A549 (cell line): ENCODE measurements around the gene RPL29. TPM values are rescaled to one million over a fixed set of nuclear protein-coding genes. Genes with fewer than 3 reads are reported as not detected.

ENCODE experiments used
- ATAC-seq, 2 experiments: fragments of 200-7000 bp in 1 of 2; fragments of >200 bp in 1 of 2; cut with Nextera tagmentation in 1 of 2; cut with Tn5 transposase in 1 of 2; 3 replicates each; pipeline versions ENCODE4 v1.8.0 to v1.9.1; 2018 to 2020; ENCODE audit warnings: mild to moderate bottlenecking in 1 of 2, moderate library complexity in 1 of 2
- CTCF ChIA-PET: fragments of 300-600 bp; sonication (Branson Sonifier 250); formaldehyde crosslinking; extraction: SDS; loops from one replicate; lab custom pipeline; 2021; ENCODE audit warnings: antibody characterized with exemption, inconsistent platforms; lab: Yijun Ruan, JAX
- POLR2A ChIA-PET: fragments of 350-600 bp; formaldehyde crosslinking; extraction: SDS; loops from one replicate; lab custom pipeline; 2021; ENCODE audit warnings: antibody characterized with exemption, inconsistent platforms; lab: Yijun Ruan, JAX
- DNase-seq, 2 experiments: peaks; one replicate each; pipeline versions ENCODE4 v3.0.0 to v3.0.0-alpha.2; 2011 to 2016; ENCODE audit warnings: low read depth in 1 of 2, low spot score in 1 of 2
- FAIRE-seq: peaks from 2 replicates; lab custom pipeline; 2011; peaks lifted over from hg19 to GRCh38; lab: Jason Lieb, UNC
- H3K27ac ChIP-seq, 2 experiments: fragments of >200 bp; sonication (Bioruptor Twin); formaldehyde crosslinking; 3 replicates each; pipeline ENCODE4 v1.5.1; 2016 to 2017
- H3K4me1 ChIP-seq: fragments of >200 bp; sonication (Bioruptor Twin); formaldehyde crosslinking; 3 replicates; pipeline ENCODE4 v1.6.1; 2016
- H3K4me2 ChIP-seq: fragments of >200 bp; sonication (Bioruptor Twin); formaldehyde crosslinking; 3 replicates; pipeline ENCODE4 v1.6.1; 2016
- H3K4me3 ChIP-seq: fragments of >200 bp; sonication (Bioruptor Twin); formaldehyde crosslinking; 3 replicates; pipeline ENCODE4 v1.5.1; 2016
- H3K9me3 ChIP-seq: fragments of >200 bp; sonication (Bioruptor Twin); formaldehyde crosslinking; 3 replicates; pipeline ENCODE4 v1.6.1; 2016
- BCL3 ChIP-seq: fragments of >200 bp; sonication (Bioruptor Twin); formaldehyde crosslinking; IDR thresholded peaks from 3 replicates; pipeline ENCODE4 v1.6.1; 2016
- CHD2 ChIP-seq: fragments of 150-350 bp; IDR thresholded peaks from 2 replicates; pipeline ENCODE4 v1.6.1; 2014; ENCODE audit warnings: low read length; ENCODE audit not compliant: partially characterized antibody
- CTCF ChIP-seq: fragments of >200 bp; sonication (Bioruptor Twin); formaldehyde crosslinking; IDR thresholded peaks from 3 replicates; pipeline ENCODE4 v1.5.1; 2016
- EHMT2 ChIP-seq: fragments of 200-600 bp; sonication (generic); IDR thresholded peaks from 2 replicates; pipeline ENCODE4 v1.6.1; 2016; ENCODE audit warnings: antibody characterized with exemption, low read depth, mild to moderate bottlenecking, moderate library complexity
- EP300 ChIP-seq, 2 experiments: fragments of >200 bp; sonication (Bioruptor Twin); formaldehyde crosslinking; IDR thresholded peaks; 2 replicates in 1 of 2; 3 replicates in 1 of 2; pipeline ENCODE4 v1.6.1; 2016 to 2017
- ESRRA ChIP-seq: fragments of 150-350 bp; IDR thresholded peaks from 2 replicates; pipeline ENCODE4 v1.6.1; 2014; ENCODE audit warnings: mild to moderate bottlenecking, low read length, borderline replicate concordance
- FOSB ChIP-seq: fragments of 250-450 bp; sonication (Bioruptor Pico); IDR thresholded peaks from 2 replicates; pipeline ENCODE4 v1.5.0; 2020; ENCODE audit warnings: mild to moderate bottlenecking, moderate library complexity
- FOSL2 ChIP-seq, 2 experiments: fragments of 450-650 bp in 1 of 2; fragments of >200 bp in 1 of 2; sonication (Bioruptor Twin) in 1 of 2; formaldehyde crosslinking; IDR thresholded peaks; 2 replicates each; pipeline versions ENCODE4 v1.5.0 to v1.6.1; 2016 to 2020; ENCODE audit warnings: mild to moderate bottlenecking in 1 of 2, moderate library complexity in 1 of 2
- HDAC2 ChIP-seq: fragments of 200-600 bp; sonication (generic); IDR thresholded peaks from 2 replicates; pipeline ENCODE4 v1.6.1; 2016
- JUN ChIP-seq, 2 experiments: fragments of >200 bp; sonication (Bioruptor Twin); formaldehyde crosslinking; IDR thresholded peaks; 2 replicates in 1 of 2; 3 replicates in 1 of 2; pipeline ENCODE4 v1.6.1; 2016 to 2017
- JUNB ChIP-seq: fragments of >200 bp; sonication (Bioruptor Twin); formaldehyde crosslinking; IDR thresholded peaks from 2 replicates; pipeline ENCODE4 v1.6.1; 2016
- KDM5A ChIP-seq: fragments of 200-600 bp; sonication (generic); IDR thresholded peaks from 2 replicates; pipeline ENCODE4 v1.6.1; 2016; ENCODE audit warnings: antibody characterized with exemption, mild to moderate bottlenecking
- MYC ChIP-seq: IDR thresholded peaks from 2 replicates; pipeline ENCODE4 v1.6.1; 2012; ENCODE audit warnings: mild to moderate bottlenecking, inconsistent platforms, low read length, improper control_type of control experiment, borderline replicate concordance
- PHF8 ChIP-seq: fragments of 200-600 bp; sonication (generic); IDR thresholded peaks from 2 replicates; pipeline ENCODE4 v1.6.1; 2016; ENCODE audit warnings: low read depth, mild to moderate bottlenecking, antibody characterized with exemption, moderate library complexity, borderline replicate concordance
- POLR2A ChIP-seq: IDR thresholded peaks from 2 replicates; pipeline ENCODE4 v1.6.1; 2012; ENCODE audit warnings: mild to moderate bottlenecking, low read length
- RCOR1 ChIP-seq: fragments of 150-350 bp; IDR thresholded peaks from 2 replicates; pipeline ENCODE4 v1.6.1; 2014; ENCODE audit warnings: antibody characterized with exemption, low read length, low read depth
- SREBF2 ChIP-seq: fragments of 450-650 bp; IDR thresholded peaks from 2 replicates; pipeline ENCODE4 v1.6.1; 2014; ENCODE audit warnings: mild to moderate bottlenecking, moderate library complexity
- TFCP2L1 ChIP-seq: fragments of 250-450 bp; sonication (Bioruptor Pico); IDR thresholded peaks from 2 replicates; pipeline ENCODE4 v1.5.0; 2021; ENCODE audit warnings: mild to moderate bottlenecking
- TP53 ChIP-seq: fragments of 250-450 bp; sonication (Bioruptor Pico); IDR thresholded peaks from 2 replicates; pipeline ENCODE4 v1.5.0; 2021; ENCODE audit warnings: mild to moderate bottlenecking, moderate library complexity
- USF2 ChIP-seq: fragments of 450-650 bp; IDR thresholded peaks from 2 replicates; pipeline ENCODE4 v1.6.1; 2014; ENCODE audit warnings: antibody characterized with exemption
- WGBS: methylation state at CpG from one replicate; pipeline ENCODE4 v1.1.6; 2017; ENCODE audit errors: missing lambda C conversion rate; 5-methylcytosine and 5-hydroxymethylcytosine counted together
- polyA plus RNA-seq, 4 experiments: library from polyadenylated mRNA; depleted of rRNA in 3 of 4; stranded (reverse); fragments of >200 nt; fragmentation: RNase III in 1 of 4; extraction: RNeasy Plus Mini Kit Qiagen cat#74134 plus additional on column Dnase treatment in 1 of 4; gene quantifications; 2 replicates in 3 of 4; 3 replicates in 1 of 4; pipeline ENCODE4 v1.2.3, GENCODE V29; 2011 to 2017
- TF ChIP-seq, protein P1 (sequence below): fragments of 200-600 bp; sonication (generic); IDR thresholded peaks from 2 replicates; pipeline ENCODE4 v1.6.1; 2016; ENCODE audit warnings: antibody characterized with exemption, mild to moderate bottlenecking, moderate library complexity

Gene RPL29
- polyA plus RNA-seq, 2 of the 4 experiments (the other 2 are of a cell fraction): 808 to 1,152 TPM

GRCh38 chr3:51974963-51975851, 20.5 kb downstream of the RPL29 start, which contains the start of gene ABHD14A:
Gene ABHD14A (plus strand): TSS chr3:51975064. CDS start chr3:51975136, 72 bp downstream.
- peak within 1 kb of the TSS; percentile 91 for H3K4me2 ChIP-seq
- H3K9me3 ChIP-seq: no peaks in the 10 kb centered on the region
- DNase-seq (peak; percentile 55 to 68), FAIRE-seq (no peak), ATAC-seq (peak; percentile 80 to 88)
- CTCF ChIA-PET: interaction anchor here (0.8 to 7.1 kb wide), 7 partner anchors 8 to 45 kb away, joined by 4 to 59 read pairs (median 19); partner anchors contain the start of genes ACY1, GPR62, PARP3 and RRP9
- H3K27ac ChIP-seq: peak within 1 kb of the TSS; percentile 99
- H3K4me3 ChIP-seq: peak within 1 kb of the TSS; percentile 87
- 33% methylated on average over 14 of the region's 63 CpGs for WGBS
- POLR2A ChIA-PET: interaction anchor here (2.5 kb wide), 1 partner anchor 33 kb away, joined by 28 read pairs; the partner anchor contains the start of genes PARP3 and RRP9
- TF ChIP-seq POLR2A (peak; percentile 86), JUN (IDR thresholded peaks at IDR 0.05) (peak in 1 of 2 experiments; percentile 24; a peak in 1 of 5 replicates), BCL3 (0 out of 3 replicates have a peak, but pooled peaks have one; percentile 24), PHF8 (peak; percentile 54; the same call in 1 of the 2 replicates), HDAC2 (no peak), TFCP2L1 (CRISPR knock-in tag) (no peak), RCOR1 (no peak)
- TF ChIP-seq, protein P1, sequence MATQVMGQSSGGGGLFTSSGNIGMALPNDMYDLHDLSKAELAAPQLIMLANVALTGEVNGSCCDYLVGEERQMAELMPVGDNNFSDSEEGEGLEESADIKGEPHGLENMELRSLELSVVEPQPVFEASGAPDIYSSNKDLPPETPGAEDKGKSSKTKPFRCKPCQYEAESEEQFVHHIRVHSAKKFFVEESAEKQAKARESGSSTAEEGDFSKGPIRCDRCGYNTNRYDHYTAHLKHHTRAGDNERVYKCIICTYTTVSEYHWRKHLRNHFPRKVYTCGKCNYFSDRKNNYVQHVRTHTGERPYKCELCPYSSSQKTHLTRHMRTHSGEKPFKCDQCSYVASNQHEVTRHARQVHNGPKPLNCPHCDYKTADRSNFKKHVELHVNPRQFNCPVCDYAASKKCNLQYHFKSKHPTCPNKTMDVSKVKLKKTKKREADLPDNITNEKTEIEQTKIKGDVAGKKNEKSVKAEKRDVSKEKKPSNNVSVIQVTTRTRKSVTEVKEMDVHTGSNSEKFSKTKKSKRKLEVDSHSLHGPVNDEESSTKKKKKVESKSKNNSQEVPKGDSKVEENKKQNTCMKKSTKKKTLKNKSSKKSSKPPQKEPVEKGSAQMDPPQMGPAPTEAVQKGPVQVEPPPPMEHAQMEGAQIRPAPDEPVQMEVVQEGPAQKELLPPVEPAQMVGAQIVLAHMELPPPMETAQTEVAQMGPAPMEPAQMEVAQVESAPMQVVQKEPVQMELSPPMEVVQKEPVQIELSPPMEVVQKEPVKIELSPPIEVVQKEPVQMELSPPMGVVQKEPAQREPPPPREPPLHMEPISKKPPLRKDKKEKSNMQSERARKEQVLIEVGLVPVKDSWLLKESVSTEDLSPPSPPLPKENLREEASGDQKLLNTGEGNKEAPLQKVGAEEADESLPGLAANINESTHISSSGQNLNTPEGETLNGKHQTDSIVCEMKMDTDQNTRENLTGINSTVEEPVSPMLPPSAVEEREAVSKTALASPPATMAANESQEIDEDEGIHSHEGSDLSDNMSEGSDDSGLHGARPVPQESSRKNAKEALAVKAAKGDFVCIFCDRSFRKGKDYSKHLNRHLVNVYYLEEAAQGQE: no peak
- peaks cover 14% of the 10 kb centered on the region for H3K4me1 ChIP-seq

- DNase-seq: no peak
- Histone ChIP-seq H3K9me3 (no peaks in the 10 kb centered on the region), H3K4me1 (peaks cover 14% of the 10 kb centered on the region), H3K4me2 (peak overlapping the region; percentile 91), H3K27ac (peak overlapping the region; percentile 99), H3K4me3 (peak overlapping the region; percentile 87)
- WGBS: 26% methylated on average over 14 of the region's 30 CpGs
- TF ChIP-seq EHMT2 (no peak), CTCF (no peak; the same call in 1 of the 3 replicates)
- FAIRE-seq: no peak
- ChIA-PET POLR2A (interaction anchor here (1.1 to 2.5 kb wide), 4 partner anchors 9 to 32 kb away, joined by 3 to 28 read pairs (median 11); partner anchors contain the start of genes ACY1, PARP3, RPL29 and RRP9), CTCF (interaction anchor here (0.6 to 7.1 kb wide), 17 partner anchors 9 to 1358 kb away, joined by 3 to 59 read pairs (median 6); partner anchors contain the start of genes ACY1, GPR62, PARP3 and RPL29)
- peak; percentile 28 to 48; a peak in 5 of 6 replicates for ATAC-seq
These were observed 21.3 kb downstream of the RPL29 start for GRCh38 chr3:51974277-51974962.

DNA sequence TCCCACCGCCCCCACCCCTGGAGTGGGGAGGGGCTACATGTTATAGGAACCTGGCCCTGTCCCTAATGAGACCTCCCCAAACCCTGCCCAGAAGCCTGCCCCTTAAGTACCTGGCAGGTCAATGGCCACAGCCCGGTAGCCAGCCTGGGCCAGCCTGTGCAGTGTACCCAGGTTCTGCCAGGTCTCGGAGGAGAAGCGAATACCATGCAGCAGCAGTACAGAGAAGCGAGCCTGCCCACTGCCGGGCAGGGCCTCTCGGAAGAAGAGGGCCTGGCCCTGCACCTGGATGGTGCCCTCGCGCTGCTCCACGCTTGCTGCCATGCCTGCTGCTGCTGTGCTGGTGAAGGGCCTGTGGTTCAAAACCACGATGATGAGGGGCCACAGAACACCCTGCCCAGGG, 24.3 kb downstream of the RPL29 start:
- Histone ChIP-seq H3K27ac (no peak overlapping the region), H3K9me3 (no peaks in the 10 kb centered on the region), H3K4me3 (no peak overlapping the region), H3K4me1 (peaks cover 26% of the 10 kb centered on the region), H3K4me2 (no peak overlapping the region)
- ChIA-PET CTCF (interaction anchor here (0.8 to 7.1 kb wide), 2 partner anchors 12 to 477 kb away, joined by 3 to 53 read pairs; partner anchors contain the start of gene ACY1), POLR2A (no interaction called here)
- DNase-seq (no peak), ATAC-seq (no peak), FAIRE-seq (no peak)
- no CpG with 5 or more reads among the region's 11 CpGs for WGBS
- TF ChIP-seq MYC: no peak
- no peak for TF ChIP-seq ESRRA
- TF ChIP-seq CHD2: no peak
- TF ChIP-seq FOSB (CRISPR knock-in tag): no peak
- no peak for TF ChIP-seq TP53 (CRISPR knock-in tag)
- TF ChIP-seq FOSL2 (IDR thresholded peaks at IDR 0.05): no peak
- no peak for TF ChIP-seq FOSL2 (CRISPR knock-in tag; IDR thresholded peaks at IDR 0.05)
- no peak for TF ChIP-seq KDM5A
- TF ChIP-seq USF2: no peak
- TF ChIP-seq SREBF2: no peak
- TF ChIP-seq JUNB: no peak
- TF ChIP-seq EP300 (IDR thresholded peaks at IDR 0.05): no peak
- TF ChIP-seq BCL3: no peak
